HG03103 (cell line): Measurements from ENCODE around the gene CACNA2D3.

Experiments used
- ATAC-seq: cut with Tn5 transposase; IDR thresholded peaks from one replicate; pipeline ENCODE4 v1.9.1; 2021; ENCODE audit warnings: low read depth; ENCODE audit not compliant: unreplicated experiment

CACNA2D3 gene

DNA sequence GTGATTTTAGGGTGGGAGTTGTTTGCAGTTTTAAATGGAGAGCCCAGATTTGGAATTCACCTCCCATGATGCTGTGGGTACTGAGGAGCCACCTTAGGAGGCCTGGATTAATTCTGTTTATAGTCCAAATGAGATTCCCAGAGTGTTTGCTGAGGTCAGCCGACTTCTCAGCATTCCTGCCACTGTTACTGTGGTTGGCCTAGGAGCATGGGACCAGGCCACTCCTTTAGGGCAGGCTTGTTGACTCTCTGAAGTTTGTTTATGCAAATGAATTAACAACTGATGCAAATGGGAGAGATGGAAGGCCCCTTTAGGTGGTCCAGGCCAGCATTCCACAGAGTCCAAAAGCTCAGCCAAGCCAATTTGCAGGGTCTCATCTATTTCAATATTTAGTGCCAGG is 46.1 kb downstream of the CACNA2D3 start:
- no peak for ATAC-seq

DNA sequence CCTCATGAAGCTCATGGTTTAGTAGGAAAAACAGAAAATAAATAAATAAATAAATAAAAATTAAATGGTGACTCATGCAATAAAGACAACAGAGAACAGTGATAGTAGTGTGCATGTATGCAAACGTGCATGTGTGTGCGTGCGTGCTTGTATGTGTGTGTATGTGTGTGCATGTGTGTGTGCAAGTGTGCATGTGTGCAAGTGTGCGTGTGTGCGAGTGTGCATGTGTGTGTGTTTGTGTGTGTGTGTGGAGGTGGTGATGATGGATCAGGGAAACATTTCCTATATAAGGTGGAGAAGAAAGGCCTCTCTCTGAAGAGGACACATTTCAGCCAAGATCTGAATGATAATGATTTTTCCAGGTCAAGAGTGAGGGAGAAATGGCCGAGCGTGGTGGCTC is 47.2 kb downstream of the CACNA2D3 start:
- no peak for ATAC-seq

DNA sequence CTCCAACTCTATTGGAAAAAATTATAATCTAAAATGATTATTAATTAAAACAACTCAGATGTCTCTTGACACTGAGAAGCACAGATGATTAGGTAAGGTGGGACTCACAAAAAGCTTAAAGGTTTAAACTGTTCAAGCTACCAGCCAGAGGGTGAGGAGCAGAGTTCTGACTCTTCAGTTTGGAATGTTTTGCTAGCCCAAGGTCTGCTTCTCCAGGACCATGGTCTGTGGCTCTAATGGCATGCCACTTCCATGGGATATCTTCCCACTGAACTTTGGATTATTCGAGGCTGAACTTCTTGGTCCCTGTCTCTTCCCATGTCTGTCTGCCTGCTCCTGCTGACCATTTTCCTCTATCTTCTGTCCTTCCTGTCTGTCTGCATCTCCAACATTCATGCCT is 49.2 kb downstream of the CACNA2D3 start:
- ATAC-seq, result no peak

DNA sequence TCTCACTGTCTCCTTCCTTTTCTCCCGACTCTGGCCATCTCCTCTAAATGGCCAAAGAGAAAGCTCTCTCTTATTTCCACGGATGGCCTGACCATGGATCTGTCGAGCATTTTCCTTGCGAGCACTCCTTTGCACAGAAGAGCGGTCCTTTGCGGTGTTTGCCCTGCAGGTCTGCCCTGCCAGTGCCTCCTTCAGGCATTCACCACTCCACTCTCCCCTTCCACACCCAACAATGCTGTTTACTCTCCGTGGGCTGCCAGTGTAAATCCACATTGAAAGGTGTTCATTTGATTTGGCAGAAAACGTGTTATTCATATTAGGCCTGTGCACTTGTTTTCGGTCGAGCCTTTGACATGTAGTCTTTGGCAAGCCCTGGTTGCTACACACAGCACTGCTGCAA is 49.6 kb downstream of the CACNA2D3 start:
- ATAC-seq, result no peak

DNA sequence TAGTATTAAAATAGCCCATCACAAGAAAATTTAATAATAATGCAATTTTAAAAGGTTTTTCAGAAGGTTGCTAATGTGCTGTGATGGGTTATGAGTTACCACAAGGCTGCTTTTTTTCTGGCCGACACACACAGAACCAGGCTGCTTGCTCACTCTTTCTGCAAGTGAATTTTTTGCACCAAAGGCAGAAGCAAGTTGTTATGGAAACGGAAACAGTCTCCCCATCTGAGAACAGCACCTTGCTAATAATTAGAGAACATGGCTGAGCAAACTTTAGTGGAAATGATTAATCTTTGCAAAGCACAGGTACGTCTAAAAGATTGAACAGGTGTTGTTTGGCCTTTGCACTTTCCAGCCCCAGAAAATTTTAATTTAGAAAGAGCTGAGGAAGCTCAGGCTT is 51.0 kb downstream of the CACNA2D3 start:
- no peak for ATAC-seq

DNA sequence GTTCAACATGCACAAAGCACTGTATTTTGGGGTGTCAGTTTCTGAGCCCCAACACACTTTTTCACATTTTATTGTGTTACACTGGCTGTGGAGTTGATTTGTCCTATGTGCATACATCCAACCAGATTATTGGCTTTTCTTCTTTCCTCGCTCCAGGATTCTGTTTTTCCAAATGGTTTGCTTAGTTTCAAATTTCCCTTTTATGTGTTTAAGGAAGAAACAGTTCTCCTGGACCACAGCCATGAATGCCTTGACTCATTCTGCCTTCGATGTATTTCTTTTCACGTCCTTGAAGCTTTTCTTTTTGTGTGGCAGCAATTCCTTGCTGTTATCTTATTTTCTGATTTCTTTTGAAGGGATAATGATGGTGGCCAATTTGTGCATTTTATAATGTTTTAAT is 53.8 kb downstream of the CACNA2D3 start:
- ATAC-seq, result no peak

DNA sequence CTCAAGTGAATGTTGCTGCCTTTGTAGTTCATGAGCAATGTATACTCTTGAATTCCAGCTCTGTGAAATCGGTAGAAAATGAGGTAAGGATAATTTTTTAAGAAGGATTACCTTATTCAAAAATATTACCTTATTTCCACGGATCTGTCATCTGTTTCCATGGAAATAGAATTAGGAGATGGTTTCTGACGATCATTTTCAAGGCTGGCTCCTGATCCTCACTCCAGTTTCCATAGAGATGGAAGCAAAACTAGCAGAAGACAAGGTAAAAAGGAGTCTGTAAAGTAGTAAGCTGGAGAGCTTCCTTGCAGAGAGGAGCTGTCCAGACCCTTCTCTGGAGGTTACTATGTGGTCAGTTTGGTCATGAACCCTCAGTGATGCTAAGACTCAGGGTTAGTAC is 55.5 kb downstream of the CACNA2D3 start:
- ATAC-seq, result no peak

DNA sequence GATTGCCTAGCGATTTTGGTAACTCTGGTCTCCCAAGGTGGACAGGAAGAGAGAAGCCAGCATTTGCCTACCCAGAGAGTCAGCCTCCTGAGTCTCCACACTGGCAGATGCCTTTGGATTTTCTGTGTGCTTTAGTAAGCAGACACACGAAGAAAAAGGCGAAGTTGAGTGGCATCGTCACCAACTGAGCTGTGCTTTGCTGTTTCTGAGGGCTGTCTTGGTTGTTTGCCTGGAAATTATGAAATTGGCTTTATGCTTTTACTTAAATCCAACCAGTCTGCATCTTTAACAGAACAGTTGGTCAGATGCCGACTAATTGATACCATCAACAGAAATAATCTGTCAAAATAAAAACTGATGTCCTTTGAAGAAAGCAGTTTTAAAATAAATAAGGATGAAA is 56.0 kb downstream of the CACNA2D3 start:
- no peak for ATAC-seq

DNA sequence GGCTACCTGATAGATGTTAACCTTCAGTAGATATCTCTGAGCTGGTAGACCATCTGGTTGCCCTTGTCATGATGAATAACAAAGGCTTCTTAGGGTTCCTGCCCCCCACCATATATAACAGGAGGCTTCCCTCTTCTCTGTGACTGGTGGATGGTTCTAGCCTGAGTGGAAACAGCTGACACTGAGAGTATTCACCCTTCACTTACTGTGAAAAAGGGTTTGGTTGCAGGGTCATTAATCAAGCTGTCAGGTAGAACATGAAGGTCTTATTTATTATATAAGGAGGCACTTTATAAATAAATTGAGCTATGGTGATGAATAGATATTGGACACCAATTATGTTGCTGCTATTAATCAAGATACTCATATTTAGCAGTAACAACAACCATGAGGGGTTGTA is 58.6 kb downstream of the CACNA2D3 start:
- no peak for ATAC-seq

DNA sequence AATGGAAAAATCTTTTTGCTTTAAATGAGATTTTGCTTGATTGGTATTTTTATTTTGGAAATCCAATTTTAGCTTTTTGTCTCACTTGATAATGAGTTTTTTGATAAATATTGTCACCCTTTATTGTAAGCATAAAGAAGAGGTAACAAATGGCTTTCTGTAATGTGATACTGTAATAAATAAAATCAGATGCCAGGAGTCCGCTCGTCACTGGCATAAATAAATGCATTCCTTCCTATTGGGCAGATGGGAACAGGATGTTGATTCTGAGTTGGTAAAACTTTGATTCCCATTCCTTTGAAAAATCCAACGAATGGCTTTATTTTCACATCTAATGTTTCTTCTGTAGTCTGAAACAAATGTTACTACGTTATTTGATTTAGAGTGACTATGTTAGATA is 59.9 kb downstream of the CACNA2D3 start:
- ATAC-seq, result no peak

DNA sequence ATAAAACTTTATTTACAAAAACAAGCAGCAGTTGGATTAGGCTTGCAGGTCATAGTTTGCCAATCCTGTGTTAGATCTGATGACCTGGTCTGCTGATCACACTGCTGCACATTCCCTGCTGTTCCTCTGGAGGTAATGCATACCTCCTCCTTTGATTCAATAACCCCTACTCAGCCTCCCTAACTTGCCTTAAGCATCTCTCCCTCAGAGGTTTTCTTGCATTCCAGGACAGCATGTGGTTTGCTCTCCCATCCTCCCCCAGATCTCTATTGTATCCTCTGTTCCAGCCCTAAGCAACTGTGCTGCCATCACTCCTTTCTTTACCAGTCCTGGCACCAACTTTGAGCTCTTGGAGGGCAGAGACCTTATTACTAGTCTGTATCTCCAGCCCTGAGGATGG is 63.4 kb downstream of the CACNA2D3 start:
- no peak for ATAC-seq

DNA sequence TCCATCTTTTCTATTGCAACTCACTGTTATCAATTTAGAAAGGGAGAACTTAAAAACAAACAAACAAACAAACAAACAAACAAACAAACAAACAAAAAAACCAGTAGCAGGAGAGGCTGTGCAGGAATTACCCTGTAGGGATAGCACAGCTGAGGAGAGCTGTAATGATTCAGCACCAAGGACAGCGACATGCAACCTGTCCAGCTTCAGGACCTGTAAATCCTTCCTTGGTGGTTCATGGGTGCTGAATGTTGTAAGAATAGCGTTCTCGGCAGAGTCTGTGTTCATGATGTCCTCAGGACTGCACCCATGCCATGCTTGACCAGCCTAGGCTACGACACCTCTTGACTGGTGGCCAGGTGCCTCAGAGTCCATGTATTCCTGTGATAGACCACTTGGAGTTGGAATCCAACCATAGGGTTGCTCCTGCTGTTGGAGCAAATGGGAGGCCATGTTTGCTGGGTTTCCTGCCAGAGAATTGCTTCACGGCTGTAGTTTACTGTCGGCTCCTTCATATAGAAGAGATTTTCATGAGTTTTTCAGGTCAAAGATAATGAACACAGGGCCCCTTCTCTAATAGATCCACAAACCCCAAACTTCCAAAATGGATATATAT is 65.9 kb downstream of the CACNA2D3 start:
- no peak for ATAC-seq

DNA sequence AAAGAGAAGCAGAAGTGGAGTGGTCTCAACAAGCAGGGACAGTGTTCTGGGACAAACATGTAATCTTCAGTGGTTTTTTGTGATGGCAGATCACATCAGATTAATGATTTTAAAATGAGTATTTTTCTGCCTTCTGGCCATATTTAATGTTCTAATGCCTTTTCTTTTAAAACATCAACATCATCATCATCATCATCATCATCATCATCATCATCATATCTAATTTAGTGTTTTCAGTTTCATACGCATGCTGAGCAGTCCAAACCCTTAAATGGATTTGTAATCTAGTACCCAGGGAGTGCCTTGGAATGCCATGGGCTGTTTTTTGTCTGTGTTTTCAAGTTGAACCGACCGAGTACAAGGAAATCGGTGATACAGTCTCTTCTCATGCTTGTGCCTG is 68.9 kb downstream of the CACNA2D3 start:
- ATAC-seq, result no peak

DNA sequence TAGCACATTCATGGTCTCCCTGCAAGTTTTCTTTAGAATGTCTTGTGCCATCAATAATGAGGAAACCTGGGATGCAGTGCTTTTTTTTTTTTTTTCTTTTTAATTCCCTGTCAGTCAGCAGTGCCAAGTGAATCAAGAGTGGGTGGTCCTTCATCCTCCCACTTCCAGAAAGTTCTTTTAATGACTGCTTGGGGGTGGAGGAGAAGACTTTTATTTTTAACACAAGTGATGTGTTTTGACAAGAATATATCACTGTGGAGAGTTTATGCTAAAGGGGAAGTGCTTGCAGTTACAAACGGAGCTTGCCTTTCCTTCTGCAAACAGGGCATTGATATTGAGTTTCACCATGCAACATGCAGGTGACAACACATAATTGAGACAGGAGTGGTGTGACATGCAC is 69.7 kb downstream of the CACNA2D3 start:
- ATAC-seq, result no peak

DNA sequence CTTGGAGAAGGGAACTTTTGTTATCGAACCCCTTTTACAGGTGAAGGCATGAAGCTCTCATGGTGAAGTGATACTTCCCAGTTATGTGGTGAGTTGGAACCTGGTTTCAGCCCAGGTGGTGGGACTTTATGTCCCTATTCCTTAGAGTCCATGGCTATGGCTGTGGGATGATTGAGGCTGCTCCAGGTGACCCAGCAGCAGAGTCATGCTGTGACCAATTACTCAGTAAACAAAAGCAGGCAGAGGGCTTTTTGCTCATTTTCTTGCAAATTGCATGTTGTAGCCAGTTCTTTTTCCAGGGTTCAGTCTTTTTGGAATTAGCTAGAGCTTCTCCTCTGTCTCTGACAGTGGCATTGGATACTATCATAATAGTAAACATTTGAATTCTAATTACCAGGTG is 70.7 kb downstream of the CACNA2D3 start:
- ATAC-seq, result no peak

DNA sequence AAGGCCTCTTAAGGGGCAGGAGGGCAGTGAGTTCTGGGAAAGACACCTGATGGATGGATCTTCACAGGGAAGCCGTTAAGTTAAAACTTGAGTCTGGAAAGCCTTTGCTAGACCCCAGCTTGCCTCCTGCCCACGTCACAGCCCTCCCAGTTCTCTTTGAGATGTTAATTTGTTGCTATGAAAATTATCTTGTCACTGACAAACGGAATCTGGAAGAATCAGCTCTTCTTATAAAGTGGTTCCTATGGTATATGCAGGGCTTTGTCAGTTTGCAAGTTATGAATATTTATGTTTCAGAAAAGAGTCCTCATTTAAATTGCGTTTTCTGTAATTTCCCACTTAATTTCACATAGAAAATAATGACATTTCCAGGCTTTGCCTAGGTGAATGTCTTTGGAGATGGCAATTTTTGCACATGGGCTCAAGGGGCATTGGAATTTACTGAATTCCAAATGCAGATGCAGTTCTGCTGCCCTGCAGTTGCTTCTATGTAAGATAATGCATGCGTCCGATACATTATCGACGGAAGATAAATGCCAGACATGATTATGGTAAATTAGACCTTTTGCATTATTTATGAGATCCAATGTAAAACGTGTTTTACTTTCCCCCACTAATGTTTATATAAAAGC is 74.1 kb downstream of the CACNA2D3 start:
- no peak for ATAC-seq

DNA sequence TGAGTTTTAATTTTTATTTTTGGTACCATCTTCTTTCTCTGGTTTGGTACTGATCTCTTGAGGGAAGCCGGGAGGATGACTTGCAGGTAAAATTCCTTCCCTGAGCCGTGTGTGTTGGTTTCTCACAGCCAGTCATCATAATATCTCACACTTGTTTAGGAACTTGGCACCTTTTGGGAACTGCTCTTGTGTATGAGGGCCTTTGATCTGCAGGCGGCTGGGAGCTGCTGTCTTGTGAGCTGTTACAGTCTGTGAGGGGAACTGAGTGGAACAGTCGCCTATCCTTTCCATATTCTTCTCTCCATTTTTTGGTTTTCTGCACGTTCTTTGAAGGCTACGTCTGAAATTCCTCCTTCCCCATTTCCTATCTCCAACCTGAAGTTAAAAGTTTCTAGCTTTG is 75.2 kb downstream of the CACNA2D3 start:
- no peak for ATAC-seq

DNA sequence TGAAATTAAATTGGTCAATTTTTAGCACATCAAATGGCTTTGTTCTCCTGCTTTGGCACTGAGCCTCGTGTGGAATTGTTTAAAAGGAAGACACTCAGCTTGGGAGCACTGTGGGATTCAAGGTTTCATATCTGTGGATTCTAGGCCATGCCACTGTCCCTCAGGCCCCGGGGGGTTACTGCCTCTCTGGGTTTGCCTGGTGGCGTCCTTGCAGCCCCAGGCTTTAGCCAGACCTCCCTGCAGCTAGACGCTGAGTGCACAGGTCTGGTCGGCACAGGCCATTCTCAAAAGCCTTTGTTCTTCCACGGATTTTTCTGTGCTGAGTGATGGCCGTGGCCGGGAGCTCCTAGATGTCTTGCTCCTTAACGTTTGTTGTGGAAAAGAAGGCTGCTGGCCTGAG is 76.2 kb downstream of the CACNA2D3 start:
- no peak for ATAC-seq

DNA sequence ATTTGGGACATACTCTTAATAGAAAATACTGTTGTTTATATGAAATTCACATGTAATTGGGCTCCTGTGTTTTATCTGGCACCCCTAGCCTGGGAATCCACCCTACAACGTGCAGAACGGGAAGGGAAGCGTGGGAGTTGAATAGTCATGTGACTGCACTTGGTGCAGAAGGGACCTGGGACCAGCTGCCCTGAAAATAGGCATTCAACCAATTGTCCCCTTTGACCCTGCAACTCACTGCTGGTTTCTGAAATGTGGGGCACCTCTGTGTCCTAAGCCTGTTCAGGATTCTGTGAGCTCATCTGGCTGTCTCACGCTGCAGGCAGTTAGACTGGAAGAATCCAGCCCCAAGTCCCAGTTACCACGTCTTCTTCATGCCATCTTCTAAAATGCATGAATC is 79.7 kb downstream of the CACNA2D3 start:
- ATAC-seq, result no peak

DNA sequence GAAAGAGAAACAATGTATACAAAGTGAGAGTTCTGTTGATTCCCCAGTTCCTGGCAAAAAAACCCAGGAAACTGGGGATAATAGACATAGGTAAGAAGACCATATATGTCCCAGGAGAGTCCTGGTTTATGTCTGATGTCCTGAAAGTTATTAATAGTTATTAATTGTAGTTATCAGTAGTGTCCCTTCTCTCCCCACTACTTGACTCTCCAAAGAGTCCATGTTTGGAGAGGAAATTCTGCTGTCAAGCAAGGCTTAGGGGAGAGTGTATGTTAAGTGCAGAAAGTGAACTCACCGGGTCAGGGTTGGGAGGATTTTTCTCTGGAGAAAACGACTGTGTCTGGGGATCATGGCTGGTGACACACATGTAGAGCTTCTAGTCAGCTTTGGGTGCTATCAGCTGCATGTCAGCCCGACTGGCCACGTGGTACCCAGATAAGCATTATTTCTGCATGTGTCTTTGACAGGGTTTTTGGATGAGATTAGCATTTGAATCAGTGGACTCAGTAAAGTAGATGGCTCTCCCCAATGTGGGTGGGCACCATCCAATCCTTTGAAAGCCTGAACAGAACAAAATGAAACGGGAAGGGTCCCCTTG is 80.4 kb downstream of the CACNA2D3 start:
- no peak for ATAC-seq

DNA sequence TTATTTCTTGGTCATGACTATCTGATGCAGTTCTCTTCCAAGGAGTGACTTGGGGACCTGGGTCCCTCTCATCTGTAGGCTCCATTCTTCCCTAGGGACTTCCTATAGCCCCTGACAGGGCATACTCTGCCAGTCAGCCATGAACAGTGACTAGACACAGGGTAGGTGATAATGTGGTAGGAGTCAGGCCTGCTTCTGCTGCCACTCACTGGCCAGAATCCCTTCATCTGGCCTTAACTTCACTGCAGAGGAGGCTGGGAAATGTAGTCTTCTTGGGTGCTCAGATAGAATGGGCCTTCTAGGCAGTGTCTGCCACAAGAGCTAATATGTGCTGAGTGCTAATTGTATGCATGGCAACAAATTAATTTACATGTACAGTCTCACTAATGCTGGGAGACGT is 84.5 kb downstream of the CACNA2D3 start:
- no peak for ATAC-seq

DNA sequence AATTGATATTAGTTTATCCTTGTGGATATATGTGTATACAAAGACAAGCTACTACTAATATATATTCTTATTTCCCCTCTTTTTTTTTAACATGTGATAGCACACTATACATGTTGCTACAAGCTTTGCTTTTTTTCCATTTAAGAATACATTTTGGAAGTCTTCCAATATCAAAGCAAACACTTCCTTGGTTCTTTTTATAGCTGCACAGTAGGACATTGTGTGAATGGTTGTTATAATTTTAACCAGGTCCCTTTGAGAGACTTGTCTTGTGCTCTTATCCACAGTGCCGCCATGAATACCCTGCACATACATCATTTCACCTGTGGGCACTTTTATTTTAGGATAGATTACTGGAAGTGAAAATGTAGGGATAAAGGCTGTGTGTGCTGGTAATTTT is 88.7 kb downstream of the CACNA2D3 start:
- no peak for ATAC-seq
